IMR-90 (cell line): ENCODE measurements around the gene TTF2. TPM values are rescaled to one million over a fixed set of nuclear protein-coding genes. Genes with fewer than 3 reads are reported as not detected.

Experiments
- ATAC-seq: fragments of 200-7000 bp; cut with Tn5 transposase; 2 replicates; pipeline ENCODE4 v1.9.1; 2020; ENCODE audit warnings: low read depth, mild to moderate bottlenecking, moderate library complexity
- BruUV-seq: library from RNA; stranded (reverse); fragments of 400-500 nt; replicated peaks from 2 replicates; lab custom pipeline; 2021; lab: Mats Ljungman, UMichigan
- CTCF ChIA-PET: fragments of 300-600 bp; formaldehyde crosslinking; extraction: SDS; loops from one replicate; lab custom pipeline; 2021; ENCODE audit warnings: antibody characterized with exemption; lab: Yijun Ruan, JAX
- POLR2A ChIA-PET: fragments of 300-600 bp; sonication (Branson Sonifier 250); formaldehyde crosslinking; loops from one replicate; lab custom pipeline; 2022; ENCODE audit warnings: antibody characterized with exemption; ENCODE audit not compliant: unreplicated experiment; lab: Charles Lee
- DNase-seq: peaks from one replicate; pipeline ENCODE4 v3.0.0; 2013
- H2AFZ ChIP-seq: replicated peaks from 2 replicates; pipeline ENCODE3; 2013; ENCODE audit warnings: low read length, mild to moderate bottlenecking; ENCODE audit not compliant: poor library complexity
- H2AK5ac ChIP-seq: 2 replicates; pipeline ENCODE4 v1.6.1; 2013; ENCODE audit warnings: low read depth, low read length, inconsistent platforms
- H2AK9ac ChIP-seq: replicated peaks from 2 replicates; pipeline ENCODE3; 2013; ENCODE audit warnings: mild to moderate bottlenecking, low read depth, low read length, moderate library complexity; ENCODE audit not compliant: poor library complexity
- H2BK120ac ChIP-seq: 2 replicates; pipeline ENCODE4 v1.6.1; 2013; ENCODE audit warnings: low read depth, low read length, inconsistent platforms
- H2BK15ac ChIP-seq: 3 replicates; pipeline ENCODE4 v1.6.1; 2013; ENCODE audit warnings: low read depth, low read length, inconsistent platforms
- H2BK20ac ChIP-seq: 2 replicates; pipeline ENCODE4 v1.6.1; 2013; ENCODE audit warnings: low read depth, mild to moderate bottlenecking, inconsistent platforms, low read length, moderate library complexity
- H2BK5ac ChIP-seq: 2 replicates; pipeline ENCODE4 v1.6.1; 2013; ENCODE audit warnings: mild to moderate bottlenecking, low read depth, low read length, inconsistent platforms; ENCODE audit not compliant: poor library complexity, severe bottlenecking
- H3K14ac ChIP-seq: replicated peaks from 2 replicates; pipeline ENCODE4 v1.6.1; 2013; ENCODE audit warnings: low read depth, low read length, inconsistent platforms
- H3K18ac ChIP-seq: 2 replicates; pipeline ENCODE4 v1.6.1; 2013; ENCODE audit warnings: low read depth, low read length, control low read depth
- H3K23ac ChIP-seq: 2 replicates; pipeline ENCODE4 v1.6.1; 2013; ENCODE audit warnings: low read depth, low read length, inconsistent platforms
- H3K27ac ChIP-seq: 2 replicates; pipeline ENCODE4 v1.5.1; 2013; ENCODE audit warnings: mild to moderate bottlenecking, control low read depth, low read length; ENCODE audit not compliant: insufficient read depth
- H3K27me3 ChIP-seq: 2 replicates; pipeline ENCODE4 v1.6.1; 2013; ENCODE audit warnings: low read length; ENCODE audit not compliant: control insufficient read depth, insufficient read depth
- H3K36me3 ChIP-seq: 2 replicates; pipeline ENCODE4 v1.6.1; 2013; ENCODE audit warnings: low read length, mixed read lengths; ENCODE audit not compliant: control insufficient read depth, insufficient read depth
- H3K4ac ChIP-seq: 2 replicates; pipeline ENCODE4 v1.6.1; 2013; ENCODE audit warnings: low read depth, low read length, inconsistent platforms
- H3K4me1 ChIP-seq: 2 replicates; pipeline ENCODE4 v1.6.1; 2013; ENCODE audit warnings: low read length, mixed read lengths; ENCODE audit not compliant: control insufficient read depth, insufficient read depth
- H3K4me2 ChIP-seq: 2 replicates; pipeline ENCODE4 v1.6.1; 2013; ENCODE audit warnings: low read depth, mild to moderate bottlenecking, control low read depth, low read length, moderate library complexity
- H3K4me3 ChIP-seq: 2 replicates; pipeline ENCODE4 v1.5.1; 2013; ENCODE audit warnings: low read depth, mild to moderate bottlenecking, control low read depth, low read length, moderate library complexity; ENCODE audit not compliant: insufficient read depth
- H3K56ac ChIP-seq: 2 replicates; pipeline ENCODE4 v1.6.1; 2013; ENCODE audit warnings: low read length, inconsistent platforms; ENCODE audit not compliant: insufficient read depth; ENCODE audit errors: extremely low read depth
- H3K79me1 ChIP-seq, 2 experiments: 2 replicates each; pipeline ENCODE4 v1.6.1; 2013; ENCODE audit warnings: low read length in 2 of 2, inconsistent platforms in 1 of 2, low read depth in 1 of 2
- H3K9ac ChIP-seq: 2 replicates; pipeline ENCODE4 v1.6.1; 2013; ENCODE audit warnings: low read depth, low read length, control low read depth
- H3K9me1 ChIP-seq: 2 replicates; pipeline ENCODE4 v1.6.1; 2013; ENCODE audit warnings: low read length, inconsistent platforms; ENCODE audit not compliant: insufficient read depth
- H3K9me3 ChIP-seq: 2 replicates; pipeline ENCODE4 v1.6.1; 2013; ENCODE audit warnings: low read length; ENCODE audit not compliant: control insufficient read depth, insufficient read depth
- H4K20me1 ChIP-seq: 2 replicates; pipeline ENCODE4 v1.6.1; 2013; ENCODE audit warnings: low read length, inconsistent platforms; ENCODE audit not compliant: insufficient read depth
- H4K5ac ChIP-seq: 2 replicates; pipeline ENCODE4 v1.6.1; 2013; ENCODE audit warnings: mild to moderate bottlenecking, low read depth, low read length, control low read depth
- H4K8ac ChIP-seq, 2 experiments: 2 replicates each; pipeline ENCODE4 v1.6.1; 2013; ENCODE audit warnings: low read depth in 2 of 2, low read length in 2 of 2, control low read depth in 1 of 2, inconsistent platforms in 1 of 2
- H4K91ac ChIP-seq: 2 replicates; pipeline ENCODE4 v1.6.1; 2013; ENCODE audit warnings: low read depth, low read length, inconsistent platforms; ENCODE audit not compliant: insufficient read depth
- BHLHE40 ChIP-seq: fragments of 150-350 bp; IDR thresholded peaks from 2 replicates; pipeline ENCODE4 v1.6.1; 2016; ENCODE audit warnings: mild to moderate bottlenecking, low read depth, low read length
- CEBPB ChIP-seq: IDR thresholded peaks from 2 replicates; pipeline ENCODE4 v1.6.1; 2012; ENCODE audit warnings: low read depth, low read length, improper control_type of control experiment
- CHD1 ChIP-seq: IDR thresholded peaks from 2 replicates; pipeline ENCODE4 v1.6.1; 2012; ENCODE audit warnings: low read depth, low read length, improper control_type of control experiment
- CTCF ChIP-seq: conservative IDR thresholded peaks from 2 replicates; pipeline ENCODE4 v1.5.1; 2012; ENCODE audit warnings: mild to moderate bottlenecking, low read depth, low read length, improper control_type of control experiment
- ELK1 ChIP-seq: fragments of 150-350 bp; IDR thresholded peaks from 2 replicates; pipeline ENCODE4 v1.6.1; 2016; ENCODE audit warnings: low read depth, mild to moderate bottlenecking, low read length, moderate library complexity, borderline replicate concordance
- FOS ChIP-seq: fragments of 150-350 bp; IDR thresholded peaks from 2 replicates; pipeline ENCODE4 v1.6.1; 2016; ENCODE audit warnings: low read depth, low read length
- MAFK ChIP-seq: IDR thresholded peaks from 2 replicates; pipeline ENCODE4 v1.6.1; 2012; ENCODE audit warnings: low read depth, low read length, improper control_type of control experiment
- MAZ ChIP-seq: IDR thresholded peaks from 2 replicates; pipeline ENCODE4 v1.6.1; 2012; ENCODE audit warnings: low read depth, mild to moderate bottlenecking, low read length, improper control_type of control experiment, moderate library complexity, borderline replicate concordance
- MXI1 ChIP-seq: IDR thresholded peaks from 2 replicates; pipeline ENCODE4 v1.6.1; 2012; ENCODE audit warnings: low read depth, mild to moderate bottlenecking, low read length, moderate library complexity, borderline replicate concordance
- NFE2L2 ChIP-seq: fragments of 150-350 bp; IDR thresholded peaks from 2 replicates; pipeline ENCODE4 v1.6.1; 2016; ENCODE audit warnings: low read depth, mild to moderate bottlenecking, low read length
- POLR2A ChIP-seq: IDR thresholded peaks from 2 replicates; pipeline ENCODE4 v1.6.1; 2012; ENCODE audit warnings: mild to moderate bottlenecking, low read depth, low read length
- RAD21 ChIP-seq: IDR thresholded peaks from 2 replicates; pipeline ENCODE4 v1.6.1; 2012; ENCODE audit warnings: low read length, improper control_type of control experiment
- RCOR1 ChIP-seq: IDR thresholded peaks from 2 replicates; pipeline ENCODE4 v1.6.1; 2012; ENCODE audit warnings: mild to moderate bottlenecking, low read length, improper control_type of control experiment; ENCODE audit not compliant: insufficient replicate concordance
- RFX5 ChIP-seq: IDR thresholded peaks from 2 replicates; pipeline ENCODE4 v1.8.0; 2012; ENCODE audit warnings: low read depth, mild to moderate bottlenecking, low read length, moderate library complexity
- SMC3 ChIP-seq: fragments of 150-350 bp; IDR thresholded peaks from 2 replicates; pipeline ENCODE4 v1.6.1; 2016; ENCODE audit warnings: low read depth, mild to moderate bottlenecking, antibody characterized with exemption, low read length, moderate library complexity
- USF2 ChIP-seq: fragments of 150-350 bp; IDR thresholded peaks from 2 replicates; pipeline ENCODE4 v1.6.1; 2017; ENCODE audit warnings: mild to moderate bottlenecking, antibody characterized with exemption, low read length, low read depth
- WGBS, 2 experiments: methylation state at CpG; one replicate each; pipeline versions ENCODE4 v1.1.5 to v1.1.7; 2013; ENCODE audit warnings: missing lambda C conversion rate in 2 of 2; ENCODE audit not compliant: insufficient read length in 1 of 2; ENCODE audit errors: extremely low coverage in 2 of 2; 5-methylcytosine and 5-hydroxymethylcytosine counted together
- dilution Hi-C: fragments of 300-500 bp; cut with HindIII; formaldehyde crosslinking; loops from one replicate; pipeline ENCODE4 v1.14.3; 2018; ENCODE audit warnings: low sequenced_read_pairs; ENCODE audit not compliant: unreplicated experiment
- in situ Hi-C: fragments of 300-500 bp; cut with MboI; formaldehyde crosslinking; loops from 3 replicates; pipeline ENCODE4 v1.14.3; 2019; ENCODE audit warnings: low sequenced_read_pairs, inconsistent platforms, mixed read lengths
- intact Hi-C: fragments of 100-400 bp; cut with micrococcal nuclease; formaldehyde crosslinking; loops from 2 replicates; pipeline ENCODE4 v1.10.0; 2022
- polyA plus RNA-seq, 3 experiments: library from polyadenylated mRNA; depleted of rRNA; stranded (reverse); fragments of >200 nt; gene quantifications; 2 replicates each; pipeline ENCODE4 v1.2.3, GENCODE V29; 2012; ENCODE audit warnings: low replicate concordance in 1 of 3
- total RNA-seq: library from RNA; depleted of rRNA; stranded (reverse); fragments of >200 nt; gene quantifications from 2 replicates; pipeline ENCODE4 v1.2.3, GENCODE V29; 2012

Gene TTF2
- total and polyA plus RNA-seq, 2 of the 4 experiments (the other 2 are of a cell fraction), result 11.5 to 14.7 TPM

GRCh38 chr1:117135329-117135728 is 75.2 kb downstream of the TTF2 start:
- DNase-seq (no peak), ATAC-seq (no peak)
- no peak overlapping the region for H3K4me2 ChIP-seq
- no peak overlapping the region for H3K14ac ChIP-seq
- H3K27ac ChIP-seq, result no peak overlapping the region
- H3K4me3 ChIP-seq, result no peak overlapping the region
- ChIA-PET CTCF (no interaction called here), POLR2A (no interaction called here)
- H2AK9ac ChIP-seq, result no peak overlapping the region
- H2AK5ac ChIP-seq, result no peak overlapping the region
- H3K79me1 ChIP-seq, result no peaks in the 10 kb centered on the region
- no peaks in the 10 kb centered on the region for H3K9me3 ChIP-seq
- H3K9ac ChIP-seq, result no peak overlapping the region
- in situ Hi-C loops (no loop called here), dilution Hi-C loops (no loop called here), intact Hi-C loops (no loop called here)
- no peaks in the 10 kb centered on the region; the same call in 1 of the 2 replicates for H3K9me1 ChIP-seq
- no peak overlapping the region for H4K8ac ChIP-seq
- no peaks in the 10 kb centered on the region for H4K20me1 ChIP-seq
- no peak overlapping the region for H4K91ac ChIP-seq
- no peaks in the 10 kb centered on the region for H3K36me3 ChIP-seq
- H2AFZ ChIP-seq, result no peak overlapping the region
- no peaks in the 10 kb centered on the region for H3K4me1 ChIP-seq
- no peak for TF ChIP-seq BHLHE40
- no peak for TF ChIP-seq CEBPB
- no peak for TF ChIP-seq CHD1
- TF ChIP-seq FOS, result no peak
- TF ChIP-seq NFE2L2, result no peak
- TF ChIP-seq MAFK, result no peak
- no peak for TF ChIP-seq ELK1
- TF ChIP-seq CTCF, result no peak
- no peak for TF ChIP-seq MAZ
- TF ChIP-seq RCOR1, result no peak
- TF ChIP-seq RFX5, result no peak
- no peak for TF ChIP-seq SMC3
- TF ChIP-seq USF2, result no peak
- TF ChIP-seq MXI1, result no peak
- TF ChIP-seq POLR2A, result no peak
- no peak for TF ChIP-seq RAD21
- no peak overlapping the region for H2BK120ac ChIP-seq
- no TSS peak for BruUV-seq
- WGBS, 2 experiments, result no CpG with 5 or more reads among the region's 2 CpGs
- no peaks in the 10 kb centered on the region for H3K27me3 ChIP-seq
- H2BK20ac ChIP-seq, result no peak overlapping the region
- H2BK15ac ChIP-seq, result no peak overlapping the region
- no peak overlapping the region for H4K5ac ChIP-seq
- no peak overlapping the region for H3K23ac ChIP-seq
- no peak overlapping the region for H2BK5ac ChIP-seq
- H3K56ac ChIP-seq, result no peak overlapping the region
- H3K4ac ChIP-seq, result no peak overlapping the region
- no peak overlapping the region for H3K18ac ChIP-seq
